Stimulated activated CD8-positive, alpha-beta memory T cell treated with anti-CD3 and anti-CD28 coated beads, Interleukin-15, amount 100 ng/mL, for 4 hours (primary cell): Measurements from ENCODE around the gene DNAH6.
"Not testable (repeated sequence)": the region's sequence is repeated elsewhere in the genome, so short reads cannot be mapped to it uniquely, and the experiment has no call there.

Experiments
- DNase-seq, 2 donors: peaks; one replicate each; pipeline ENCODE4 v3.0.0-alpha.2; 2020; ENCODE audit warnings: low read depth in 2 of 2

Gene DNAH6

DNA sequence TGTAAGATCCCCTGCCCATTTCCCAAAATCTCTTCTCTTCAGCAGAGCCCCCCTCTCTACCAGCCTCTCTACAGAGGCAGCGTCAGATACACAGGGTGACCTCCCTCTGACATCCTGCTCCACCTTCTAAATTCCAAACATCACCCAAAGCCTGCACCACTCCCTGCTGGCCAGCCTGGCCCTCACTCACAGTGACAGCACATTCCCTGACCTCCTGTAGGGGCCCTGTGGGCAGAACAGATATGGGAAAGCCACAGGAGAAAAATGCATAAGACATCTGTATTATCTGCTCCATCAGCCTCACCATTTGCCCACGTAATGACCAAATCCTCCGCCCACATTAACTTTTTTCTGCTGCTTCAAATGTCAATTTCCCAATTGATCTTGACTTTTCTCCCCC, 324.0 kb downstream of the DNAH6 start:
- DNase-seq: no peak

DNA sequence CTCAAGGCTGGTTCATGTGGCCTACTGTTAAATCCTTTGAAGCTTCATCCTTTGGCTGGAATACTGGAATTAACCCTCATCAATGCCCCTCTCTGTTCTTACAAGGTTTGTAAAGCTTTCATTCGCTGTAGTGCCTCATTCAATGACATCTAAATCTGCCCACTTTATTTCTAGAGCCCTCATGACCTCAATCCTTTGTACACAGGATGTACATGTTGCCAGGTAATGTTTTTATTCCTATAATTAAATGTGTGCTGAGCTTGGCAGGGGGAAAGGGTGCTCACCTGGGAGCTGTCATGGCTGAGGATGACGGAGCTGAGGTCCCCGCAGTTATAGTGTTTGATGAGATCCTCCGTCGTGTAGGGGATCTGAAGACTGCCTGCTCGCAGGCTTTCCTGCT, 325.3 kb downstream of the DNAH6 start:
- DNase-seq: no peak

DNA sequence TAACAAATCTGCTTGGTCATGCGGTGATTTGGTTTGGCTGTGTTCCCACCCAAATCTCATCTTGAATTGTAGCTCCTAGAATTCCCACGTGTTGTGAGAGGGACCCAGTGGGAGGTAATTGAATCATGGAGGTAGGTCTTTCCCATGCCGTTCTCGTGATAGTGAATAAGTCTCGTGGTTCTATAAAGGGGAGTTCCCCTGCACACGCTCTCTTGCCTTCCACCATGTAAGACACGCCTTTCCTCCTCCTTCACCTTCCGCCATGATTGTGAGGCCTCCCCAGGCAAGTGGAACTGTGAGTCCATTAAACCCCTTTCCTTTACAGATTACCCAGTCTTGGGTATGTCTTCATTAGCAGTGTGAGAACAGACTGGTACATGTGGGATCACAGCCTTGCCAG, 327.8 kb downstream of the DNAH6 start:
- DNase-seq: no peak

DNA sequence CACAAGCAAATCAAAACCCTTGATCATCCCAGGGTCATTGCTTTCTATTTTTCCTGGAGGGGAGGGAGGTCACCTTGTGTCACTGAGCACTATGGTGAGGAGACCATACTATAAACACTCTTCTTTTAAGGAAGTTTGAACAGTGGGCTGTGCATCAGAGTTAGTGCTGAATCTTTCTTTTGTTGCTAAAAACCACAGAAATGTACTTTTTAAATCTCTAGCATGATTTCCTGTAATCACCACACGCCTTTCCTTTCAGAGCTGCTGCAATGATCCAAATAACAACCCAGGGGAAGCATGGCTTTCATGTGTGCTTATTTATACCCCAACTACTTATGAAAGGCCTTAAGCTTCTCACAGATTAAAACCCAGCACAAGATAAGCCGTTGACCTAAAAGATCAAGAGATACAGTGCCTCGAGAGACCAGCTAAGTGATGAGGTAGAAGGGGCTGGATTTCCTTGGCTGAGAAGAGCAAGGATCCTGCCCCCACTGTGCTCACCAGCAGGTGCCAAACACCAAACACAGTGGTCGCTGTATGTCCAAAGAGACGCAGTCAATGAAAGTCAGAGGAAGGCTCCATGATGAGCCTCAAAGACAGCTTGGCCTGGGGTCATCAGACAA, 329.9 kb downstream of the DNAH6 start:
- DNase-seq: no peak

DNA sequence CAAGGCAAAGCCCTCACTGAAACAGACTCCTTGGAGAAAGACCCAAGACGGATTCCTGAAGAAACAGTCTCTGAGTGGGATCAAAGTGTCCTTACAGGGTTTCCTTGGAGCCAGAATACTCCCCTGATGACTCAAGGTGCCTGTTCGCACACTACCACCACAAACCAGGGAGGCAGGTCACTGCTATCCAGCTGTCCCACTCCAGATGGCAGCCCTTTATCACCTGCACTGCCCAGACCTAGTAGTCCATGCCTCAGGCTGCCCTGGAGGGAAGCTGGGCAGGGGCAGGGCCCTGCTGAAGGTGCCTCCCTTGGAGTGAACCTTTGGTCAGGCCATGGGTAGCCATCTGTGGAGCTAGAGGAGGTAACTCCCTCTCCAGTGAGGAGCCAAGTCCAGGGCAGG, 330.4 kb downstream of the DNAH6 start:
- no peak for DNase-seq

DNA sequence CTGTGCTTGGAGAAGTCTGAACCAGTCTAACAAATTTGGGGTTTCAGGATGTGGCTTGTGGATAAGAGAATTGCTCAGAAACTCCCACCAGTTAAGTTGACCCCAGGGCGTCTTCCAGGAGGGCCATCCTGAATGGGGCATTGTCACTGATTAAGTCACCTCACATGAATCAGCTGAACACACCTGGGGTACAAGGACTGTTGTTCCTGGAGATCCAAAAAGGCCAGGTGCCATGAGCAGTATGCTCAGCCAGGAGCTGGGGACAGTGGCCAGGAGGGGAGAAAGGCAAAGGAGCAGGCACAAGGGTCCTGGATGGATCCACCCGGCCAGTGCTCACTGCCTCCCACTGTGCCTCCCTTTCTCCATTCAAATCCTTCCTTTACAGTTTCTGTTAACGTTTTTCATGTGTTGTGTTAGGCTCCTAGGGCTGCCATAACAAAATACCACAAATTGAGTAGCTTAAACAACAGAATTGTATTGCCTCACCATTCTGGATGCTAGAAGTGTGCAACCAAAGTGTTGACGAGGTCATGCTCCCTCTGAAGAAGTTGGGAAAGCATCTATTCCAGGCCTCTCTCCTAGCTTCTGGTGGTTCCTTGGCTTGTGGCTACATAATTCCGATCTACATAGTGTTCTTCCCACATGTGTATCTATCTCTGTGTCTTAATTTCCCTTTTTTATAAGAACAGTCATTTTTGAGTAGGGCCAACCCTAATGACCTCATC, 331.2 kb downstream of the DNAH6 start:
- DNase-seq: no peak

DNA sequence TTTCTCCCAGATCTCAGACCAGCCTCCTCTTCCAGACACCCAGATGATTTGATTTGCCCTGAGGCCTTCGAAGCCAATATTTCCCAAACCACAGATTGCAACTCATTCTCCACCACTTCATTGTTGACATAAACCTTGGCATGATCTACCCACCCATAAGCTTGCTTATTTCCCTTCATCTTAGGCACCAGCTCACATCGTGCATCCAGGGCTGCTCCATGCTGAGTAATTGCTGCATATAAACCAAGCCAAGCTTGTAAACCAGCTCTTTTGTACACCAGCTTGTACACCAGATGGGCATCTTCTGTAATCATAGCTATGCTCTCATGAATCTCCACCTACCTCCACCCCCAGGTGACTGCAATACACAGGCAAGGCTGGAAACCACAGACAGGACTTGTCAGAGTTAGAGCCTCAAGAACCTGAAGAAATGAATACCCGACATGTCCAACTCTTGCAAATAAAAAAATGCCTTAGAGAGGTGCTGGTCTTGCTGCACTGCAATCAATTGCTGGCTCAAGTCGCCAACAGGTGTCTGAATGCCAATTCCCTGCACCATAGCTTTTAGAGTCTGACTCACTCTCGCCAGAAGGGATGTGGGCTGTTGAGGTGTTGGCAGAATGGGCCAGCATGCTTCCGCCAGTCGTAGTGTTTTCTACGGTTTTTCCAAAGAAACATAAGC, 333.1 kb downstream of the DNAH6 start:
- DNase-seq: no peak

DNA sequence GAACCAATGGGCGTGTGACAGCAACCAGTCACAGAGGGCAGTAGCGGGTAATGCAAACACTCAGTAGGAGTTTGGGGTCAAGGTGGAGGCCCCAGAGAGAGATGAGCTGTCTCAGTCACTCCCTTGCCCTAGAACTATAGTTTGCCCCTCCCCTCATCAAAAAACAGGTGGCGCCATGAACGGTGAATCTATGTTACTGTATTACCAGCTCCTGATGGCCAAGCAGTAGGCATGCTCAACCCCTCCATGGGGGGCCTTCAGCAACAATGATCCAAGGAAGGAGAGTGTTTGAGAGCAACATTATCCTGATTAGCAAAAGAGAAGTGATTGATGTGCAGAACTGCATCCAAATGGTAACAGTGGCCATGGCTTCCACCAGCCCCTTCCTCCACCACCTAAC, 334.2 kb downstream of the DNAH6 start:
- DNase-seq: no peak

DNA sequence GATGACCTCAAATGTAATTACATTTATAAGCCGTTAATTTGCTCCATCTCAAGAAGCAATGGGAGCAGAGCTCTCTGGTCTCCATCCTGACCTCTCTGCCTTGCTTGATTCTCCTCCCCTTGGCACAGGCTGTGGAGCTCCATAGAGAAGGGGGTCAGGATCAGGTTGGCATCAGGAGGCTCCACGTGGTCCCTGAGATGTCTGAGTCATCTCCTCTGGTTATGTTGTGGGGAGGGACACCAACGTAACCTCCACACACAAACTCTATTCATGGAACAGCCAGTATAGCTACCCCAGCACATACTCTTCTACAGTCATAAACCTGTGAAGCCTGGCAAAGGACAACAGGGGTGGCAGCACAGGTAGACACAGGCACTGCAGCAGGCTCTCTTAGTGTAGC, 335.6 kb downstream of the DNAH6 start:
- no peak for DNase-seq

DNA sequence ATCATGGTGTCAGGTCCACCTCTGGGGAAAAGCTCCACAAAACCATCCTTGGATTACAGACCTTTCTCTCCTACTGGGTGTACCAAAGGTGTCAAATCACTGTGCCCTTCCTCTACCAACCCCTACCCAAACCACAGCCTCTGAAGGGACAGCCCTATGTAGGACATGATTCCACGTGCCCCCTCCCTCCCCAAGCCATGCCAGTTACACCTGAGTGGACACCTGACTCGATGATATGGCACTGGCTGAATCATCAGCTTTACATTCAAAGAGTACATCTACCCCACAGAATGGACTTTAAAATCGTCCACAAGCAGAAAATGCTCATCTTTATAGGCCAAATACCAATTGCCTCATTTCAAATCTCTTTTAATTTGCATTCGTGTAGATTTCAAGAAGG, 338.6 kb downstream of the DNAH6 start:
- DNase-seq: no peak

DNA sequence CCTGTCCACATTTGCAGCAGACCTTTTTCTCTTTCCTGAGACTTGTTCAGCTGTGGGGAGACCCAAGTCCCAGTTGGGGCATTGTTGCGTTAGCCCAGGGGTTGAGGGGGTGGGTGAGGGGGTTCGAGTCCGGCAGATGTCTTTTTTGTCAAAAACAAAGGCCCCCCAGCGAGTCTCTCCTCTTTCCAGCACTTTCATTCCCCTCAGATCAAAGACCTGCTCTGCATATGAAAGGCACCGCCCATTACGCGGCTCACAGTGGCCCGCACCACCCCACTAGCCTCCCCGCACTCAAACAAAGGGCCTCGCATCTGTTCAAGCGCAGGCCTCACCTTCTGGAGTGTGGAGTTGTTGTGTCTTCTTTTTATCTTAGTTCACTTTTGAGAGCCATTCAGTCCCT, 339.4 kb downstream of the DNAH6 start:
- DNase-seq: no peak

DNA sequence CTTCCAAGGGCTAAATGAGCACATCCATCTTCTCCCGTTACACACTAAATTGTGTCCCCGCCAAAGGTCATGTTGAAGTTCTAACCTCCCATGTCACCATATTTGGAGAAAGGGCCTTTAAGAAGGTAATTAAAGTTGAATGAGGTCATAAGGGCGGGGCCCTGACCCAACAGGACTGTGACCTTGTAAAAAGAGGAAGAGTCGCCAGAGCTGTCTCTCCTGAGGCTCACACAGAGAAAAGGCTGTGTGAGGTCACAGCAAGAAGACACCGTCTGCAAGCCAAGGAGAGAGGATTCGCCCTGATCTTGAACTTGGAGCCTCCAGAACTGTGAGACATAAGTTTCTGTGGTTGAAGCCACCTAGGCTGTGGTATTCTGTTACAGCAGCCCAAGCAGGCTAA, 340.5 kb downstream of the DNAH6 start:
- no peak for DNase-seq

DNA sequence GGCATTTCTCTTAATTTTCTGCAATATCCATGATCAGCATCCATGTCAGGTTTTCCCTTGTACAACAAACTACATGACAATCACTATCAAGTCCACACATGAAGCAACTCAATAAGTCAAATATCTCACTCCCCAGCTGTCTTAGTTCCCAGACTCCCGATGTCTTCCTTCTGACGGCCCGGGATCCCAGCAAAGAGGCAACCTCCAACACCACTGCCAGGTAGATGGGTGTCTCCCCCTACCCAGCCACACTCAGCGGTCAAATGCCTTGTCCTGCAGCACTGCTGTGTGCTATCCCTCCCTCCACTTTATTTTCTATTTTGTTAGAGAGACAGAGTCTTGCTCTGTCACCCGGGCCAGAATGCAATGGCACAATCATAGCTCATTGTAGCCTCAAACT, 341.3 kb downstream of the DNAH6 start:
- DNase-seq: no peak

DNA sequence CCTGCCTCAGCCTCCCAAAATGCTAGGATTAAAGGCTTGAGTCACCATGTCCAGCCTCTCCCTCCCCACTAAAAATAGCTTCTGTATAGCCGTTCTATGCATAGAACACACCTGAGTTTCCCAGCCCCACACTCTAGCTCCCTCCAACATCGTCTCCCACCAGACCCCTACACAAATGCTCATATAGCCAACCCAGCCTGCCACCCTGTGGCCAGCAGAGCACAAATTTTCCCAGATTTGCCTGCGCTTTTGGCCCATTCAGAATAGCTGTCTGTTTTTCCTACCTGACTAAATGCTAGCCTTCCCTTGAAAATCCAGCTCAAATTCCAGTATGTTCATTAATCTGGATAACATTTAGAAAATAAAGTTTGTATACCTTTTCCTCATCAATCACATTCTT, 341.8 kb downstream of the DNAH6 start:
- no peak for DNase-seq

DNA sequence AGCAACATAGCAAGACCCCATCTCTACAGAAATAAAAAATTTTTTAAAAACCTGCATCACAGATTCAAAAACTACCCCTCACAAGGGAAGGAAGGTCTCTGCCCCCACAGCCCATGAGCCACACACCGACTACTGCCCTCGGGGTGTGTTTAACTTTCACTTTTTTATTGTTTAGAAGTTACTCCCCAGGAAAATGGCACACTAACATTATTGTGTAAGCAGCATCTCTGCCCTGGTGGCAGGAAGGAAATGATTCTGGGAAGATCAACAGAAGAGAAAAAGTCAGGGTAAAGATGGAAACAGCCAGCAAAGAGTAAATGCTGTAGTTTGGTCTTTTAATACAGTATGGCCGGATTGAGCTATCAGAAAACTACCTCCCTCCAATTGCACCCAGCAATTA, 342.6 kb downstream of the DNAH6 start:
- no peak for DNase-seq

DNA sequence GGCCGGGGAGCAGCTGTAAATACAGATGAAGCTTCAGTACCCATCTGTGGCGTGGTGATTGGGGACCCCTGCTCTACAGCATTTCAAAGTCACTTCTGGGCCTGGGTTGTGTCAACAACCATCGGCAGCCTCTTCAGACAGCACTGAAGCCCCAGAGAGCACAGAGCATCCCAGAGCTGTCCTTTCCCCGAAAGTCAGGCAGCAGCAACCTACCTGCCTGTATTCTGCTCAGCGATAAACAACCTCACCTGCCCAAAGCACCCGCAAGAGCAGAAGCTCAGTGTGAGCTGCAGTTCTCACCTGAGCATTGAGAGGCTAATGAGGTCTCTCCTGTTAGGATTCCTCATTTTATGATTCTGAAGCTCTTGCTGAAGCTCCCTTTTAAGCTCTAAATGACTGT, 345.2 kb downstream of the DNAH6 start:
- DNase-seq: no peak

DNA sequence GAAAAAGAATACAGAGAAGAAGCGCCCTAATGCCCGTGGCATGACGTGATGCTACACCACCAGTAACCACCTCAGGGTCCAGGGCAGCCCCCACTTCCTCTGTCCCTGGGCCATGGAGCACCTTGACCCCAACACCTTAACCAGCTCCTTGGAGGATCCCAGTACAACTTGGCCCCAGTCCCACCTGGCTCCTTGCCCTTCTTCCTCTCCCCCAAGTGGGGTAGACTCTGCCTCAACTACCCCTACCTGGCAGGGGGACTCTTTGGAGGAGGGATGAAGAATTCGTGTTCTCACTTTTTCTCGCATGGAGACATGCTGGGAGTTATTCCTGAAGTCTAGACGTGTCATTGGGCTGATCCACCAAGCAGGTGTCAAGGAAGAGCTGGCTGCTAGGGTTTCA, 345.7 kb downstream of the DNAH6 start:
- DNase-seq: no peak

DNA sequence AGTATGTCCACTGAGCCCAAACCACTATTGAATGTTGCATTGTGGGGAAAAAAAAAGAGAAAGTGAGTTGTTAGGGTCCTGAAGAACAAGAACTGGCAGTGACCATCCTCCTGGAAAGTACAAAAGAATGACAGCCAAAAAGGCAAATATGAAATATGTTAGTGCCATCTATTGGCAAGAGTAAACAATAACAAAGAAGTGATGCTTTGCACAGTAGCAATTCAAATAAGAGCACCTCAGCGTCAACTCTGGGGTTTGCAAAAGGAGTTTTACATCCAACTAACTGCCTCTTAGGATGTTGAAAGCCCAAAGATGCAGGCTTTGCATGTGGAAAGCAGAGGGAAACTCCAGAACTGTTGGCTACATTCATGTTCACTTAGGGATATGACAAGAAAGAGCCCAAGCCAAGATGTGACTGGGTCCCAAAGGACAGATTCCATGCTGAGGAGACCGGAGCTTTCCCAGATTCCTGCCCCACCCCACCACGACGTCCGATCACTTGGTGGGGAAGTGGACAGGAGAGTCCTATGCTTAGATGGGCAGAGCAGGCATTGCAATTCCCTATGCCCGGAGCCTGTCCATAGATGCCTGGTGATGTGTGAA, 349.0 kb downstream of the DNAH6 start:
- no peak for DNase-seq

DNA sequence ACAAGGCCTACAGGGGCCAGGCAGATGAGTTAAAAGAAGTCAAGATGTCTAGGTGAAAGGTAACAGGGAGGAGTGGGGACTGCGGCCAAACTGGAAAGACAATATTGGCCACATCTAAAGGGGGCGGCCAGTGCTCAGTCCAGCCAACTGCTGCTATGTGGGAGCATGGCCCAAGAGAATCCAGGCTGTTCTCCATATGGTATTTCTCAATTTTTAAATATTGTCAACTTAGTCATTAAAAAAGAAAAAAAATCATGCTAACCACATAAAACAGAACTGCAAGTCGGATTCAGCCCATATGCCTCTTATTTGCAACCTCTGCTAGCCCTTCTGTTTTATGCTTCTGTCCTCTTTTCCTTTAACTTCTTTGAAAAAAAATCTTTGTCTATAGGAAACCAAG, 349.8 kb downstream of the DNAH6 start:
- DNase-seq: no peak

DNA sequence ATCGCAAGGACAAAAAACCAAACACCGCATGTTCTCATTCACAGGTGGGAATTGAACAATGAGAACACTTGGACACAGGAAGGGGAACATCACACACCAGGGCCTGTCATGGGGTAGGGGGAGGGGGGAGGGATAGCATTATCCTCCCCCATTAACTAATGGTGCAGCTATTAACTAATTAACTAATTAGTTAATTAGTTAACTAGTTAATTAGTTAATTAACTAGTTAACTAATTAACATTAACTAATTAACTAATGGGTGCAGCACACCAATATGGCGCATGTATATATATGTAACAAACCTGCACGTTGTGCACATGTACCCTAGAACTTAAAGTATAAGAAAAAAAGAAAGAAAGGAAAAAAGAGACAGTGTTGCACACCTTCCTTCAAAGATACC, 352.0 kb downstream of the DNAH6 start:
- DNase-seq: not testable (repeated sequence)
